HEK293 (cell line): Measurements from ENCODE around the gene KDM2B.

Experiments
- CTCF ChIA-PET: fragments of 350-600 bp; formaldehyde crosslinking; extraction: SDS; loops from one replicate; lab custom pipeline; 2021; ENCODE audit warnings: antibody characterized with exemption; lab: Yijun Ruan, JAX
- POLR2A ChIA-PET: fragments of 300-600 bp; formaldehyde crosslinking; extraction: SDS; loops from one replicate; lab custom pipeline; 2020; ENCODE audit warnings: antibody characterized with exemption, inconsistent platforms; lab: Yijun Ruan, JAX
- H3K27ac ChIP-seq: fragments of 200-500 bp; sonication (Bioruptor generic); 2 replicates; pipeline ENCODE4 v1.5.1; 2014; ENCODE audit warnings: low read depth, low read length, control low read depth, inconsistent platforms; ENCODE audit errors: extremely low read depth
- H3K36me3 ChIP-seq, 2 experiments: fragments of 200-500 bp in 1 of 2; sonication (Bioruptor generic) in 1 of 2; 1 replicate in 1 of 2; 2 replicates in 1 of 2; pipeline ENCODE4 v1.5.1; 2014 to 2017; ENCODE audit warnings: inconsistent platforms in 2 of 2, low read length in 2 of 2; ENCODE audit not compliant: control insufficient read depth in 2 of 2, insufficient read depth in 1 of 2
- H3K4me1 ChIP-seq: fragments of 200-500 bp; sonication (Bioruptor generic); 2 replicates; pipeline ENCODE4 v1.5.1; 2014; ENCODE audit warnings: mild to moderate bottlenecking, low read length, inconsistent platforms; ENCODE audit not compliant: control insufficient read depth, insufficient read depth
- H3K4me3 ChIP-seq: 2 replicates; pipeline ENCODE4 v1.5.1; 2011; ENCODE audit warnings: low read depth, mild to moderate bottlenecking, control low read depth, low read length, moderate library complexity
- H3K9me3 ChIP-seq: fragments of 200-500 bp; sonication (Bioruptor generic); 2 replicates; pipeline ENCODE4 v1.5.1; 2014; ENCODE audit warnings: low read depth, low read length, inconsistent platforms; ENCODE audit not compliant: control insufficient read depth, insufficient read depth
- GFI1B ChIP-seq: fragments of 450-650 bp; formaldehyde crosslinking; IDR thresholded peaks from 2 replicates; pipeline ENCODE4 v1.5.1; 2016; ENCODE audit warnings: missing biosample characterization, missing genetic modification characterization
- PRDM1 ChIP-seq: fragments of 450-650 bp; formaldehyde crosslinking; IDR thresholded peaks from 2 replicates; pipeline ENCODE4; 2016; ENCODE audit warnings: missing biosample characterization, missing genetic modification characterization
- SETDB1 ChIP-seq: IDR thresholded peaks from one replicate; pipeline ENCODE4 v1.6.1; 2017; ENCODE audit warnings: mild to moderate bottlenecking, low read length, moderate library complexity, mixed read lengths; ENCODE audit not compliant: insufficient read length
- SP7 ChIP-seq: fragments of 450-650 bp; formaldehyde crosslinking; IDR thresholded peaks from 2 replicates; pipeline ENCODE4 v1.5.1; 2016; ENCODE audit warnings: missing biosample characterization, missing genetic modification characterization
- WT1 ChIP-seq: fragments of 450-650 bp; formaldehyde crosslinking; IDR thresholded peaks from 2 replicates; pipeline ENCODE4 v1.5.1; 2016; ENCODE audit warnings: missing biosample characterization, missing genetic modification characterization
- ZBTB21 ChIP-seq: fragments of 450-650 bp; formaldehyde crosslinking; IDR thresholded peaks from 2 replicates; pipeline ENCODE4 v1.5.1; 2017; ENCODE audit warnings: missing biosample characterization, missing genetic modification characterization
- ZFP69B ChIP-seq: fragments of 450-650 bp; formaldehyde crosslinking; IDR thresholded peaks from 2 replicates; pipeline ENCODE4 v1.5.1; 2016; ENCODE audit warnings: missing biosample characterization, missing genetic modification characterization
- ZNF140 ChIP-seq: fragments of 450-650 bp; formaldehyde crosslinking; IDR thresholded peaks from 2 replicates; pipeline ENCODE4 v1.5.1; 2016; ENCODE audit warnings: missing biosample characterization, missing genetic modification characterization
- ZNF146 ChIP-seq: fragments of 450-650 bp; formaldehyde crosslinking; IDR thresholded peaks from 2 replicates; pipeline ENCODE4 v1.5.1; 2016; ENCODE audit warnings: missing biosample characterization, missing genetic modification characterization
- ZNF175 ChIP-seq: fragments of 450-650 bp; formaldehyde crosslinking; IDR thresholded peaks from 2 replicates; pipeline ENCODE4 v1.5.1; 2016; ENCODE audit warnings: missing biosample characterization, missing genetic modification characterization
- ZNF248 ChIP-seq: fragments of 450-650 bp; formaldehyde crosslinking; IDR thresholded peaks from 2 replicates; pipeline ENCODE4 v1.5.1; 2017; ENCODE audit warnings: missing biosample characterization, missing genetic modification characterization
- ZNF335 ChIP-seq: fragments of 450-650 bp; formaldehyde crosslinking; conservative IDR thresholded peaks from 2 replicates; pipeline ENCODE4 v1.5.1; 2016; ENCODE audit warnings: missing biosample characterization, missing genetic modification characterization
- ZNF391 ChIP-seq: fragments of 450-650 bp; formaldehyde crosslinking; IDR thresholded peaks from 2 replicates; pipeline ENCODE4 v1.5.1; 2016; ENCODE audit warnings: low read depth, missing biosample characterization, missing genetic modification characterization, borderline replicate concordance
- ZNF596 ChIP-seq: fragments of 450-650 bp; IDR thresholded peaks from 2 replicates; pipeline ENCODE4 v1.5.0; 2018; ENCODE audit warnings: missing biosample characterization, mild to moderate bottlenecking, missing genetic modification characterization, moderate library complexity
- ZNF768 ChIP-seq: fragments of 450-650 bp; formaldehyde crosslinking; IDR thresholded peaks from 2 replicates; pipeline ENCODE4 v1.5.1; 2018; ENCODE audit warnings: missing biosample characterization, mild to moderate bottlenecking, missing genetic modification characterization
- ZNF837 ChIP-seq: fragments of 450-650 bp; formaldehyde crosslinking; IDR thresholded peaks from 2 replicates; pipeline ENCODE4 v1.5.1; 2016; ENCODE audit warnings: missing biosample characterization, missing genetic modification characterization
- TF ChIP-seq, protein P1 (sequence below): fragments of 450-650 bp; formaldehyde crosslinking; IDR thresholded peaks from 2 replicates; pipeline ENCODE4 v1.5.1; 2016; ENCODE audit warnings: missing biosample characterization, missing genetic modification characterization
- TF ChIP-seq, protein P2 (sequence below): fragments of 450-650 bp; formaldehyde crosslinking; IDR thresholded peaks from 2 replicates; pipeline ENCODE4 v1.5.1; 2016; ENCODE audit warnings: missing biosample characterization, missing genetic modification characterization
- TF ChIP-seq, protein P3 (sequence below): fragments of 450-650 bp; formaldehyde crosslinking; IDR thresholded peaks from 2 replicates; pipeline ENCODE4 v1.5.1; 2016; ENCODE audit warnings: missing biosample characterization, missing genetic modification characterization

Gene KDM2B

DNA sequence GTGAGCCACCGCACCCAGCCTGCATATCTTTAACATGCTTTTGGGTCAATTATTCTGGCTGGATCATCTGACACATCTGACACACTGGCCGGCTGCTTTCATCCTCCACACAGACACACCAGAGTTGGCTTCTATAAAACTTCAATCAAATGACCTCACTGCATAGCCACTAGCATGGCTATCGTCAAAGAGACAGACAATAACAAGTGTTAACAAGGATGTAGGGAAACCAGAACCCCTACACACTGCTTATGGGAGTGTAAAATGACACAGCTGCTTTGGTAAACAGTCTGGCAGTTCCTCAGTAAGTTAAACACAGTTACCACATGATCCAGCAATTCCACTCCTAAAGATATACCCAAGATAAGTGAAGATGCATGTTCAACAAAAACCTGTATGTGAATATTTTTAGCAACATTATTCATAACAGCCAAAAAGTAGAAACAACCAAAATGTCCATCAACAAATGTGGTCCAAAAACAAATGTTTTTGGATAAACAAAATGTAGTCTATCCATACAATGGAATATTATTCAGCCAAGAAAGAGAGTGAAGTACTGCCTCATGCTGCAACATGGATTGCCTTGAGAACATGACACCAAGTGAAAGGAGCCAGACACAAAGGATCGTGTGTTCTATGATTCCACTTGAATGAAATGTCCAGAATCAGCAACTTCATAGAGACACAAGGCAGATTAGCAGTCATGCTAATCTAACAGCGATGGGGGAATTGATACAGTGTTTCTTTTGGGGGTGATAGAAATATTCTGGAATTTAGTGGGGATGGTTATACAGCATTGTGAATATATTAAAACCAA lies 10.1 kb downstream of the KDM2B start:
- ChIA-PET POLR2A (no interaction called here), CTCF (interaction anchor here (1.2 kb wide), 1 partner anchor 19 kb away, joined by 4 read pairs; no protein-coding TSS in a partner anchor)
- no peak overlapping the region for H3K27ac ChIP-seq
- H3K36me3 ChIP-seq = peaks cover 11 to 38% of the 10 kb centered on the region in 2 experiments; a peak in 2 of 3 replicates
- no peak overlapping the region for H3K4me3 ChIP-seq
- TF ChIP-seq, protein P1, sequence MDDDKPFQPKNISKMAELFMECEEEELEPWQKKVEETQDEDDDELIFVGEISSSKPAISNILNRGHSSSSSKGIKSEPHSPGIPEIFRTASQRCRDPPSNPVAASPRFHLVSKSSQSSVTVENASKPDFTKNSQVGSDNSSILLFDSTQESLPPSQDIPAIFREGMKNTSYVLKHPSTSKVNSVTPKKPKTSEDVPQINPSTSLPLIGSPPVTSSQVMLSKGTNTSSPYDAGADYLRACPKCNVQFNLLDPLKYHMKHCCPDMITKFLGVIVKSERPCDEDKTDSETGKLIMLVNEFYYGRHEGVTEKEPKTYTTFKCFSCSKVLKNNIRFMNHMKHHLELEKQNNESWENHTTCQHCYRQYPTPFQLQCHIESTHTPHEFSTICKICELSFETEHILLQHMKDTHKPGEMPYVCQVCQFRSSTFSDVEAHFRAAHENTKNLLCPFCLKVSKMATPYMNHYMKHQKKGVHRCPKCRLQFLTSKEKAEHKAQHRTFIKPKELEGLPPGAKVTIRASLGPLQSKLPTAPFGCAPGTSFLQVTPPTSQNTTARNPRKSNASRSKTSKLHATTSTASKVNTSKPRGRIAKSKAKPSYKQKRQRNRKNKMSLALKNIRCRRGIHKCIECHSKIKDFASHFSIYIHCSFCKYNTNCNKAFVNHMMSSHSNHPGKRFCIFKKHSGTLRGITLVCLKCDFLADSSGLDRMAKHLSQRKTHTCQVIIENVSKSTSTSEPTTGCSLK (tag by site-specific recombination) = no peak
- 0 out of 2 replicates have a peak, but pooled peaks have one; percentile 20 for TF ChIP-seq WT1 (tag by site-specific recombination)
- peak; percentile 84 for TF ChIP-seq ZNF140 (tag by site-specific recombination)
- TF ChIP-seq ZNF175 (tag by site-specific recombination) = no peak
- peak; percentile 90 for TF ChIP-seq ZNF146 (tag by site-specific recombination)
- peak; percentile 34 for TF ChIP-seq SETDB1
- no peaks in the 10 kb centered on the region for H3K9me3 ChIP-seq
- no peaks in the 10 kb centered on the region for H3K4me1 ChIP-seq

DNA sequence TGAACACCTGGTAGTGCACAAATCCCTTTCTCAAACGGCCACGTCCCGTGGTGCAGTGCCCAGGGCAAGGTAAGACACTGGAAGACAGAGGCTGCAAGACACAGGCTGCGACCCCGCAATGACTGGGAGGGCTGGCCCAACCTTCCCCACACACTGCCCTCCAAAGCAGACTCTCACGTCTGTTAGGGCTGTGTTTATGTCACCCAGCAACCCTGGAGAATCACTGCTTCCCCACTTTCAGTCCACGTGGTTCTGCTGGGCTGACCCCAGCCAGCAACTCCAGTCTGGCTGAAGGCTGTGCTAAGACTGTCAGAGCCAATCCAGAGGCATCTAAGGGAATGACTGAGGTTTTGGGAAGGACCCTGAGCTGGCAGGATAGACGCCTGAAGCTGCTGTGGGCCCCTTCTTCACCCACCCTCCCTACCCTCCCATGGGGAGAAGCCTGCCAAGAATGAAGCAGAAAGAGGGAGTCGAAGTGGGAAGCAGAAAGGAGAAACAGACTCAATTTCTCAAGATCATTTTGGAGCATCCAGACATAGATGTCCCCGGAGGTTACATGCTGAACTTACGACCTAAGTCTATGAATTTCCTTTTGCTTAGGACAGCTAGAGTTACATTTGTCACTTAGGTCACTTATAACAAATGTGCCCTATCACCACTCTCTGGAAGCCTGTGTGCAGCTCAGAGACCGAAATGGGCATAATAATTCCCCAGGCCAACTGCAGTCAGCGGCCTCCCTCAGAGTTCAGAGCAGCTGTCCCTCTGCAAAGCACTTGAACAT lies 11.7 kb downstream of the KDM2B start:
- no peaks in the 10 kb centered on the region for H3K9me3 ChIP-seq
- H3K27ac ChIP-seq = no peak overlapping the region
- POLR2A ChIA-PET = interaction anchor here (0.6 to 2.2 kb wide), 2 partner anchors 11 to 22 kb away, joined by 3 to 9 read pairs; no protein-coding TSS in a partner anchor
- TF ChIP-seq ZNF335 (tag by site-specific recombination) = peak; percentile 76
- TF ChIP-seq ZNF768 (tag by site-specific recombination) = no peak
- no peak for TF ChIP-seq ZNF391 (tag by site-specific recombination)
- TF ChIP-seq SP7 (tag by site-specific recombination) = no peak
- TF ChIP-seq, protein P2, sequence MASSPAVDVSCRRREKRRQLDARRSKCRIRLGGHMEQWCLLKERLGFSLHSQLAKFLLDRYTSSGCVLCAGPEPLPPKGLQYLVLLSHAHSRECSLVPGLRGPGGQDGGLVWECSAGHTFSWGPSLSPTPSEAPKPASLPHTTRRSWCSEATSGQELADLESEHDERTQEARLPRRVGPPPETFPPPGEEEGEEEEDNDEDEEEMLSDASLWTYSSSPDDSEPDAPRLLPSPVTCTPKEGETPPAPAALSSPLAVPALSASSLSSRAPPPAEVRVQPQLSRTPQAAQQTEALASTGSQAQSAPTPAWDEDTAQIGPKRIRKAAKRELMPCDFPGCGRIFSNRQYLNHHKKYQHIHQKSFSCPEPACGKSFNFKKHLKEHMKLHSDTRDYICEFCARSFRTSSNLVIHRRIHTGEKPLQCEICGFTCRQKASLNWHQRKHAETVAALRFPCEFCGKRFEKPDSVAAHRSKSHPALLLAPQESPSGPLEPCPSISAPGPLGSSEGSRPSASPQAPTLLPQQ (tag by site-specific recombination) = peak; percentile 70
- TF ChIP-seq, protein P3, sequence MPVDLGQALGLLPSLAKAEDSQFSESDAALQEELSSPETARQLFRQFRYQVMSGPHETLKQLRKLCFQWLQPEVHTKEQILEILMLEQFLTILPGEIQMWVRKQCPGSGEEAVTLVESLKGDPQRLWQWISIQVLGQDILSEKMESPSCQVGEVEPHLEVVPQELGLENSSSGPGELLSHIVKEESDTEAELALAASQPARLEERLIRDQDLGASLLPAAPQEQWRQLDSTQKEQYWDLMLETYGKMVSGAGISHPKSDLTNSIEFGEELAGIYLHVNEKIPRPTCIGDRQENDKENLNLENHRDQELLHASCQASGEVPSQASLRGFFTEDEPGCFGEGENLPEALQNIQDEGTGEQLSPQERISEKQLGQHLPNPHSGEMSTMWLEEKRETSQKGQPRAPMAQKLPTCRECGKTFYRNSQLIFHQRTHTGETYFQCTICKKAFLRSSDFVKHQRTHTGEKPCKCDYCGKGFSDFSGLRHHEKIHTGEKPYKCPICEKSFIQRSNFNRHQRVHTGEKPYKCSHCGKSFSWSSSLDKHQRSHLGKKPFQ (tag by site-specific recombination) = no peak
- no peak for TF ChIP-seq ZNF837 (tag by site-specific recombination)
- no peak for TF ChIP-seq ZBTB21
- no peak for TF ChIP-seq ZNF248
- TF ChIP-seq GFI1B = peak; percentile 13; the same call in 1 of the 2 replicates
- TF ChIP-seq PRDM1 = no peak
- TF ChIP-seq ZNF596 (tag by site-specific recombination) = no peak
- TF ChIP-seq ZFP69B (tag by site-specific recombination) = peak; percentile 37; the same call in 1 of the 2 replicates
- TF ChIP-seq ZNF175 (tag by site-specific recombination) = no peak
- no peak overlapping the region for H3K4me3 ChIP-seq
- H3K4me1 ChIP-seq = no peaks in the 10 kb centered on the region
- peaks cover 11 to 23% of the 10 kb centered on the region in 2 experiments; a peak in 2 of 3 replicates for H3K36me3 ChIP-seq
- CTCF ChIA-PET = interaction anchor here (0.6 to 1.2 kb wide), 5 partner anchors 17 to 122 kb away, joined by 3 to 4 read pairs (median 3); no protein-coding TSS in a partner anchor
